OCI-LY7 (cell line): Measurements from ENCODE around the gene STPG3.

Experiments
- CTCF ChIP-seq: fragments of 200-600 bp; sonication (generic); conservative IDR thresholded peaks from 2 replicates; pipeline ENCODE4 v1.5.1; 2014; ENCODE audit warnings: mild to moderate bottlenecking, antibody characterized with exemption, low read length, moderate library complexity, mixed read lengths
- EZH2phosphoT487 ChIP-seq: fragments of 200-600 bp; sonication (generic); IDR thresholded peaks from 2 replicates; pipeline ENCODE4 v1.6.1; 2018; ENCODE audit warnings: low read depth, borderline replicate concordance, mild to moderate bottlenecking, mixed run types, antibody characterized with exemption, low read length, moderate library complexity, mixed read lengths

GRCh38 chr9:137297966-137298365 is 46.9 kb downstream of the STPG3 start:
- TF ChIP-seq CTCF (no peak), EZH2phosphoT487 (no peak)
